Stimulated activated CD4-positive, alpha-beta T cell treated with anti-CD3 and anti-CD28 coated beads, Interleukin-1b, Interleukin-23, amount 100 ng/mL, for 24 hours (primary cell): ENCODE measurements around the gene TSNAXIP1.

ENCODE experiments used
- DNase-seq, 4 experiments: peaks; one replicate each; pipeline ENCODE4 v3.0.0-alpha.2; 2020; ENCODE audit warnings: low read depth in 4 of 4, low spot score in 1 of 4

The TSNAXIP1 gene

GRCh38 chr16:67782567-67783352 lies 23.9 kb upstream of the TSNAXIP1 start:
- DNase-seq: no peak

- no peak for DNase-seq
These were observed 23.4 kb upstream of the TSNAXIP1 start for GRCh38 chr16:67783353-67783725.

GRCh38 chr16:67786491-67786890 lies 20.2 kb upstream of the TSNAXIP1 start:
- DNase-seq: no peak

- no peak for DNase-seq
These were observed 16.6 kb upstream of the TSNAXIP1 start for GRCh38 chr16:67790071-67790470.

- DNase-seq: no peak
These were observed 10.5 kb upstream of the TSNAXIP1 start for GRCh38 chr16:67796099-67796718.

- DNase-seq: no peak
These were observed 6.3 kb upstream of the TSNAXIP1 start for GRCh38 chr16:67800338-67800926.

GRCh38 chr16:67801241-67801640 lies 5.4 kb upstream of the TSNAXIP1 start:
- DNase-seq: no peak

GRCh38 chr16:67801883-67802282 lies 4.8 kb upstream of the TSNAXIP1 start:
- DNase-seq: no peak

GRCh38 chr16:67803894-67804293 lies 2.8 kb upstream of the TSNAXIP1 start:
- no peak for DNase-seq

- no peak for DNase-seq
These were observed 1.7 kb upstream of the TSNAXIP1 start for GRCh38 chr16:67804853-67805542.

GRCh38 chr16:67805718-67806427 lies 816 bp upstream of the TSNAXIP1 start:
- DNase-seq: no peak

GRCh38 chr16:67807148-67807682 lies 526 bp downstream of the TSNAXIP1 start:
- no peak for DNase-seq

GRCh38 chr16:67811899-67812298 lies 5.2 kb downstream of the TSNAXIP1 start:
- no peak for DNase-seq

GRCh38 chr16:67814567-67814966 lies 7.9 kb downstream of the TSNAXIP1 start:
- DNase-seq: no peak

GRCh38 chr16:67820608-67821259 lies 14.0 kb downstream of the TSNAXIP1 start:
- DNase-seq: no peak

GRCh38 chr16:67822511-67822910 lies 15.8 kb downstream of the TSNAXIP1 start:
- no peak for DNase-seq

GRCh38 chr16:67825119-67825518 lies 18.4 kb downstream of the TSNAXIP1 start:
- DNase-seq: no peak

GRCh38 chr16:67825906-67826305 lies 19.2 kb downstream of the TSNAXIP1 start:
- DNase-seq: no peak

GRCh38 chr16:67828651-67829050 lies 22.0 kb downstream of the TSNAXIP1 start:
- no peak for DNase-seq

GRCh38 chr16:67833030-67833414 lies 26.3 kb downstream of the TSNAXIP1 start:
- no peak for DNase-seq
